Mesendoderm (in vitro differentiated cells): ENCODE data around the gene MINDY3.

Experiments used
- DNase-seq: peaks from one replicate; pipeline ENCODE4 v3.0.0; 2013
- H2AK5ac ChIP-seq: 2 replicates; pipeline ENCODE4 v1.6.1; 2013; ENCODE audit warnings: low read length, inconsistent platforms
- H2BK120ac ChIP-seq: 2 replicates; pipeline ENCODE4 v1.6.1; 2013; ENCODE audit warnings: low read depth, mild to moderate bottlenecking, low read length, moderate library complexity, mixed read lengths
- H2BK15ac ChIP-seq: replicated peaks from 2 replicates; pipeline ENCODE4 v1.6.1; 2013; ENCODE audit warnings: low read depth, mild to moderate bottlenecking, moderate library complexity
- H2BK5ac ChIP-seq: 2 replicates; pipeline ENCODE4 v1.6.1; 2013; ENCODE audit warnings: low read length, inconsistent platforms
- H3K18ac ChIP-seq: 2 replicates; pipeline ENCODE4 v1.6.1; 2013; ENCODE audit warnings: mild to moderate bottlenecking, low read length, mixed read lengths
- H3K23ac ChIP-seq: one replicate; pipeline ENCODE4 v1.6.1; 2013; ENCODE audit warnings: low read length
- H3K27ac ChIP-seq: 2 replicates; pipeline ENCODE4 v1.5.1; 2013; ENCODE audit warnings: low read depth, mild to moderate bottlenecking, inconsistent platforms, low read length, moderate library complexity
- H3K27me3 ChIP-seq: 2 replicates; pipeline ENCODE4 v1.6.1; 2013; ENCODE audit warnings: low read length, control low read depth, mild to moderate bottlenecking, inconsistent platforms; ENCODE audit not compliant: insufficient read depth, poor library complexity
- H3K36me3 ChIP-seq: 2 replicates; pipeline ENCODE4 v1.6.1; 2013; ENCODE audit warnings: low read length, inconsistent platforms; ENCODE audit not compliant: control insufficient read depth, insufficient read depth
- H3K4ac ChIP-seq: one replicate; pipeline ENCODE4 v1.6.1; 2013; ENCODE audit warnings: low read depth, mild to moderate bottlenecking, low read length, moderate library complexity
- H3K4me1 ChIP-seq: 2 replicates; pipeline ENCODE4 v1.6.1; 2013; ENCODE audit warnings: low read depth, low read length, inconsistent platforms; ENCODE audit not compliant: control insufficient read depth
- H3K4me2 ChIP-seq: 2 replicates; pipeline ENCODE4 v1.6.1; 2013; ENCODE audit warnings: low read length
- H3K4me3 ChIP-seq: 2 replicates; pipeline ENCODE4 v1.5.1; 2013; ENCODE audit warnings: mild to moderate bottlenecking, low read length
- H3K56ac ChIP-seq: one replicate; pipeline ENCODE4 v1.6.1; 2013; ENCODE audit warnings: low read length
- H3K79me1 ChIP-seq: 2 replicates; pipeline ENCODE4 v1.6.1; 2013; ENCODE audit warnings: low read length, inconsistent platforms
- H3K79me2 ChIP-seq: 2 replicates; pipeline ENCODE4 v1.6.1; 2013; ENCODE audit warnings: mild to moderate bottlenecking, low read length; ENCODE audit not compliant: control insufficient read depth, insufficient read depth
- H3K9ac ChIP-seq: 2 replicates; pipeline ENCODE4 v1.6.1; 2013; ENCODE audit warnings: low read length, inconsistent platforms
- H4K5ac ChIP-seq: one replicate; pipeline ENCODE4 v1.6.1; 2013; ENCODE audit warnings: low read length
- H4K8ac ChIP-seq: one replicate; pipeline ENCODE4 v1.6.1; 2013; ENCODE audit warnings: low read depth, mild to moderate bottlenecking, control low read depth, low read length, moderate library complexity
- WGBS: extraction: QIAGEN DNeasy Blood & Tissue Kit; methylation state at CpG from one replicate; pipeline ENCODE4 v1.1.7; 2013; ENCODE audit warnings: low lambda C conversion rate, missing lambda C conversion rate; ENCODE audit not compliant: insufficient coverage; ENCODE audit errors: extremely low coverage; 5-methylcytosine and 5-hydroxymethylcytosine counted together

MINDY3 gene

DNA sequence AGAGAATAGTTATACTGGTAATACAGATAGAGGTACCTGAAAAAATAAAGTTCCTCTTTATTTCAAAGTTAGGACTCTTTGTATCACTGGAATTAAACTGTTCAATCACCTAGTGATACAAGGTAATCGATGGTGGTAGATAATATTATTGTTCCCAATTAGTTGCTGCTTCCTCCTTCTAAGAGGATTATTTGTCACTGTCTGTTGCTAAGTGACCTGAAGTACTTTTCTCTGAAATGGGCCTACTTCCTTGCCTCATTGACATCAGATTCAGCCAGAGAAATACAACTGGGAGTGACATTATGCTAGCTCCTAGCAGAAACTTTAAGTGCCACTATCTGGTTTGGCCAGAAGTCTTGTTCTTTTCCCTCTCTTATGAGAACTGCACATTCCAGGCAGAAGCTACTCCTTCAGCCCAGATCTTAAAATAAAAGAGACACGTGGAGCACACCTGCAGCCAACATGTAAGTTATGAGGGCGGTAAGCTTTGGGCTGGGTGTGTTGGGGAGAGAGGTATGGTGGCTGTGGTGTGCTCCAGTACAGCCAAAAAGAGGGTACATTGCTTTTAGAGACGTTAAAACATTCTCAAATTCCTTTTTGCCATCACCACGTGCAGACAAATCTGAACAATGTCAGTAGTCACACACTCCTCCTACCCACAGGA is 54.8 kb downstream of the MINDY3 start:
- H3K23ac ChIP-seq, result no peak overlapping the region
- H2AK5ac ChIP-seq, result peak overlapping the region; percentile 82
- H3K79me1 ChIP-seq, result no peaks in the 10 kb centered on the region
- H3K56ac ChIP-seq, result peak overlapping the region; percentile 64
- H3K27ac ChIP-seq, result no peak overlapping the region
- peak overlapping the region; percentile 36 for H2BK5ac ChIP-seq
- WGBS, result no CpG with 5 or more reads among the region's 5 CpGs
- H3K79me2 ChIP-seq, result no peaks in the 10 kb centered on the region
- no peak overlapping the region for H3K4ac ChIP-seq
- peaks cover 11% of the 10 kb centered on the region for H3K4me1 ChIP-seq
- H3K9ac ChIP-seq, result no peak overlapping the region
- no peak overlapping the region for H3K4me2 ChIP-seq
- H3K18ac ChIP-seq, result no peak overlapping the region
- no peak overlapping the region for H2BK120ac ChIP-seq
- no peak overlapping the region for H4K5ac ChIP-seq
- no peak for DNase-seq
- no peaks in the 10 kb centered on the region for H3K27me3 ChIP-seq
- no peaks in the 10 kb centered on the region for H3K36me3 ChIP-seq
- no peak overlapping the region for H2BK15ac ChIP-seq
- H4K8ac ChIP-seq, result no peak overlapping the region
- H3K4me3 ChIP-seq, result no peak overlapping the region

DNA sequence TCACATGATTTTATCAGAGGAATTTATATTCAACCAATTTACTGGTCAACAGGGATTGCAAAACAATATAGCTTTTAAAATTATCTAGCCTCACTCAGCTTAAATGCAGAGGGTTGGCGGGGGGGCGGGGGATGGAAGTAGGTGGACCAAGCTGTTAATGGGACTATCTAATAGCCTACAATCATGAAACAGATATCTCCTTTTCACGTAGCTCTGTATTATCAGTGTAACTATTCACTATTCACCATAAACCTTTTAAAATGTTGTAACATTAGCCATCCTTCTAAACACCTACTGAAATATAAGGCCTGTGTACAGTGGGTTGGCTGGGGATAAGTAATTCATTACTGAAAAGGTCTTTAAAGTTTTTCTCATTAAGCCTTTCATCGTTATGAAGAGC is 56.2 kb downstream of the MINDY3 start:
- H2BK5ac ChIP-seq, result no peak overlapping the region
- no peaks in the 10 kb centered on the region for H3K79me2 ChIP-seq
- no peak overlapping the region for H3K23ac ChIP-seq
- H3K27ac ChIP-seq, result no peak overlapping the region
- WGBS, result no CpG with 5 or more reads among the region's 4 CpGs
- H3K4me3 ChIP-seq, result no peak overlapping the region
- no peak overlapping the region for H4K5ac ChIP-seq
- H4K8ac ChIP-seq, result no peak overlapping the region
- no peaks in the 10 kb centered on the region for H3K36me3 ChIP-seq
- no peak overlapping the region for H3K18ac ChIP-seq
- H2BK15ac ChIP-seq, result no peak overlapping the region
- H3K4me2 ChIP-seq, result no peak overlapping the region
- no peaks in the 10 kb centered on the region for H3K79me1 ChIP-seq
- H3K4me1 ChIP-seq, result peaks cover 11% of the 10 kb centered on the region
- no peak overlapping the region for H2AK5ac ChIP-seq
- no peaks in the 10 kb centered on the region for H3K27me3 ChIP-seq
- no peak overlapping the region for H3K56ac ChIP-seq
- peak; percentile 40 for DNase-seq
- H2BK120ac ChIP-seq, result no peak overlapping the region
- no peak overlapping the region for H3K9ac ChIP-seq
- no peak overlapping the region for H3K4ac ChIP-seq

DNA sequence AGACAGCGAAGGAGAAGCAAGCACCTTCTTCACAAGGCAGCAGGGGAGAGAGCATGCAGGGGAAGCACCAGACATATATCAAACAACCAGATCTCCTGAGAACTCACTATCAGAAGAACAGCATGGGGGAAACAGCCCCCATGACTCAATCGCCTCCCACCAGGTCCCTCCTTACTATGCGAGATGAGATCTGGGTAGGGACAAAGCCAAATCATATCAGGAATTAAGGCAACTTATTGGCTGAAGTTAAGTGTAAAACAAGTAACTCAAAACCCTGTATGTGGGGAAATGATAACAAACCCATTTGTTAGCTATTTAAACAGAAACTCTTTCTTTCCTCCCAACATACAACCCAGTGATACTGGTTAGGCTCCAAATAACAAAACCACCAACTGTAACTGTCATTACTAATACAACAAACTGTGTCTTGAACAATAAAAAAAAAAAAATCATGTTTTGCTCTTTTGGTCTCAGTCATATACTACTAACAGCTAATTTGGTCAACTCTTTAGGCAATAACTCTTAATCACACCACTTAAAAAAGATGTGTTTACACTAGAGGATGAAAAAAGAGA is 57.8 kb downstream of the MINDY3 start:
- Histone ChIP-seq H3K4me1 (peaks cover 11% of the 10 kb centered on the region), H3K27me3 (no peaks in the 10 kb centered on the region), H3K36me3 (no peaks in the 10 kb centered on the region), H3K4me2 (no peak overlapping the region), H2AK5ac (no peak overlapping the region), H2BK120ac (no peak overlapping the region), H3K23ac (no peak overlapping the region), H4K8ac (no peak overlapping the region), H3K27ac (no peak overlapping the region), H3K4me3 (no peak overlapping the region), H4K5ac (no peak overlapping the region), H3K4ac (no peak overlapping the region), H2BK5ac (no peak overlapping the region), H3K56ac (no peak overlapping the region), H3K79me2 (no peaks in the 10 kb centered on the region), H2BK15ac (no peak overlapping the region), H3K79me1 (no peaks in the 10 kb centered on the region), H3K9ac (no peak overlapping the region), H3K18ac (no peak overlapping the region)
- WGBS, result no CpG with 5 or more reads among the region's 3 CpGs
- DNase-seq, result peak; percentile 94

DNA sequence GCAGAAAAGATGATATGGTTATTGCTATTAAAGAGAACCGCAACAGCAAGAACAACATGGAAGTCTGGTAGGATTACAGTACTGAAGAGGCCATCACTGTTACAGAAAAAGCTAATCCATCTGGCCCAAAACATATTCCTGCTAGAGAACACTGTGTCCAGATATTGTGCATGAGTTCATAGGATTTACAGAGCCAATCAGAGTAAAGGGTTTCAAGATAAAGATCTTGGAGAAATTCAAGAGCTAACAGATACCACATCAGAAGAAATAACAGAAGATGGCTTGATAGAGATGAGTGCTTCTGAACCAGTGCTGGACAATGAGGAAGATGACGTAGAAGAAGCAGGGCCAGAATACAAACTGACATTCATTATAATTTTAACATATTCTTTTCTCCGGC is 58.7 kb downstream of the MINDY3 start:
- H3K27ac ChIP-seq, result no peak overlapping the region
- H3K4me3 ChIP-seq, result no peak overlapping the region
- H3K79me2 ChIP-seq, result no peaks in the 10 kb centered on the region
- peak overlapping the region; percentile 21 for H2BK5ac ChIP-seq
- H3K23ac ChIP-seq, result no peak overlapping the region
- no peak overlapping the region for H3K9ac ChIP-seq
- WGBS, result no CpG with 5 or more reads among the region's 3 CpGs
- peak overlapping the region; percentile 47 for H3K18ac ChIP-seq
- no peak overlapping the region for H2BK120ac ChIP-seq
- H4K5ac ChIP-seq, result no peak overlapping the region
- DNase-seq, result no peak
- no peak overlapping the region for H4K8ac ChIP-seq
- H3K79me1 ChIP-seq, result no peaks in the 10 kb centered on the region
- H2AK5ac ChIP-seq, result no peak overlapping the region
- H3K36me3 ChIP-seq, result no peaks in the 10 kb centered on the region
- H3K56ac ChIP-seq, result peak overlapping the region; percentile 54
- H3K27me3 ChIP-seq, result no peaks in the 10 kb centered on the region
- no peak overlapping the region for H2BK15ac ChIP-seq
- H3K4me1 ChIP-seq, result peaks cover 11% of the 10 kb centered on the region
- no peak overlapping the region for H3K4me2 ChIP-seq
- H3K4ac ChIP-seq, result no peak overlapping the region

DNA sequence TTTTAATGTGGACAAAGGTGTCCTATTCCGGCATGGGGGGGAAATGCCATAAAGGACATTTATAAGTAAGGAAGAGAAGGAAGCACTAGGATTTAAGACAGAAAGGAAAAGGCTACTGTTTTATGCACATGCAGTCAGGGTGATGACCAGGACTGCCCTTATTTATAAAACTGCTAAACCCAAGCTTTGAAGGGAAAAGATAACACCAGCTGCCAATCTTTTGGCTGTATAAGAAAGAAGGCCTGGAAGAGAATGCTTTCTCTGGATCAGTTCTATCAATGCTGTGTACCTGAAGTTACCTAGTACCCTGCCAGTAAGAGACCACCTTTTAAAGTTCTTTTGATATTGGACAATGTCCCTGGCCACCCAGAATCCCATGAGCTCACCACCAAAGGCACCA is 59.2 kb downstream of the MINDY3 start:
- no CpG with 5 or more reads among the region's 1 CpG for WGBS
- H3K4me1 ChIP-seq, result peaks cover 11% of the 10 kb centered on the region
- no peak overlapping the region for H2BK15ac ChIP-seq
- no peak overlapping the region for H2BK5ac ChIP-seq
- H3K79me2 ChIP-seq, result no peaks in the 10 kb centered on the region
- H3K56ac ChIP-seq, result no peak overlapping the region
- no peak overlapping the region for H3K9ac ChIP-seq
- H3K23ac ChIP-seq, result no peak overlapping the region
- no peak overlapping the region for H3K4me3 ChIP-seq
- DNase-seq, result no peak
- H3K79me1 ChIP-seq, result no peaks in the 10 kb centered on the region
- H3K27me3 ChIP-seq, result no peaks in the 10 kb centered on the region
- no peak overlapping the region for H2BK120ac ChIP-seq
- H3K4ac ChIP-seq, result peak overlapping the region; percentile 55
- H4K8ac ChIP-seq, result no peak overlapping the region
- no peak overlapping the region for H3K27ac ChIP-seq
- no peak overlapping the region for H2AK5ac ChIP-seq
- no peak overlapping the region for H3K18ac ChIP-seq
- no peaks in the 10 kb centered on the region for H3K36me3 ChIP-seq
- no peak overlapping the region for H4K5ac ChIP-seq
- no peak overlapping the region for H3K4me2 ChIP-seq

DNA sequence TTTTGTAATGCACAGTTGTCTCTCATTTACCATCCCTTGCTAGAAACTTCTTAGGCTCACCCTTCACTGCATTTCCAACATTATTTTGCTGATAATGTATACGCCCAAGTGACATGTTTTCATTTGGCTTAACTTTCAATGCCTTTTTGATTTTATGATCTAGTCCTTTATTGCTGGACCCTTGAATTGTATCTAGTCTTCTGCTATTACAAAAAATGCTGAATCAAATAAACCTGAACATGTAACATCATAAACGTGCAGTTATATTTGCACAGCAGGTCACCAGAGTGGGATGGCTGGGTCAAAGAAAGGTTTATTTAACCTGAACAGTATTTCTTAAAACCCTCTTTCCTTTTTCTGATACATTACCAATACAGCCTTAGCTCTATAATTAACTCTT is 63.0 kb downstream of the MINDY3 start:
- Histone ChIP-seq H4K5ac (no peak overlapping the region), H3K79me1 (no peaks in the 10 kb centered on the region), H3K79me2 (no peaks in the 10 kb centered on the region), H2BK15ac (no peak overlapping the region), H3K27ac (no peak overlapping the region), H3K27me3 (no peaks in the 10 kb centered on the region), H4K8ac (no peak overlapping the region), H2BK120ac (no peak overlapping the region), H3K18ac (no peak overlapping the region), H3K9ac (no peak overlapping the region), H3K23ac (no peak overlapping the region), H3K4ac (no peak overlapping the region), H3K4me1 (peaks cover 4% of the 10 kb centered on the region), H3K4me3 (no peak overlapping the region), H2BK5ac (no peak overlapping the region), H3K4me2 (no peak overlapping the region), H2AK5ac (no peak overlapping the region), H3K56ac (no peak overlapping the region), H3K36me3 (no peaks in the 10 kb centered on the region)
- DNase-seq, result no peak
- no CpG with 5 or more reads among the region's 2 CpGs for WGBS
